MCF 10A (cell line): Measurements from ENCODE around the gene PKP4. TPM values are rescaled to one million over a fixed set of nuclear protein-coding genes. Genes with fewer than 3 reads are reported as not detected.

Experiments
- BruUV-seq: library from RNA; stranded (reverse); fragments of 400-500 nt; replicated peaks from 2 replicates; lab custom pipeline; 2021; lab: Mats Ljungman, UMichigan
- CTCF ChIA-PET: fragments of 300-600 bp; sonication (Branson Sonifier 250); formaldehyde crosslinking; extraction: SDS; loops from one replicate; lab custom pipeline; 2021; ENCODE audit warnings: antibody characterized with exemption, inconsistent platforms; lab: Yijun Ruan, JAX
- POLR2A ChIA-PET: fragments of 300-600, 350-650 bp; sonication (Branson Sonifier 250); formaldehyde crosslinking; extraction: SDS; loops from one replicate; lab custom pipeline; 2020; ENCODE audit warnings: antibody characterized with exemption, inconsistent platforms; lab: Yijun Ruan, JAX
- DNase-seq: peaks from one replicate; pipeline ENCODE4 v3.0.0-alpha.2; 2018; ENCODE audit not compliant: unreplicated experiment
- H3K27ac Mint-ChIP-seq: one replicate; pipeline ENCODE4 v1.8.0; 2022; ENCODE audit warnings: mild to moderate bottlenecking, low read depth, mixed read lengths; ENCODE audit not compliant: unreplicated experiment
- H3K27me3 Mint-ChIP-seq: one replicate; pipeline ENCODE4 v1.8.0; 2022; ENCODE audit warnings: mixed read lengths; ENCODE audit not compliant: insufficient read depth, unreplicated experiment
- H3K36me3 Mint-ChIP-seq: one replicate; pipeline ENCODE4 v1.8.0; 2022; ENCODE audit warnings: mild to moderate bottlenecking, moderate library complexity, mixed read lengths; ENCODE audit not compliant: insufficient read depth, unreplicated experiment
- H3K4me1 Mint-ChIP-seq: one replicate; pipeline ENCODE4 v1.8.0; 2022; ENCODE audit warnings: mixed read lengths; ENCODE audit not compliant: insufficient read depth, unreplicated experiment
- H3K4me3 Mint-ChIP-seq: one replicate; pipeline ENCODE4 v1.8.0; 2022; ENCODE audit warnings: mild to moderate bottlenecking, moderate library complexity, mixed read lengths; ENCODE audit not compliant: unreplicated experiment
- H3K9me3 Mint-ChIP-seq: one replicate; pipeline ENCODE4 v1.8.0; 2022; ENCODE audit warnings: mixed read lengths; ENCODE audit not compliant: unreplicated experiment
- intact Hi-C: fragments of 100-400 bp; cut with micrococcal nuclease; formaldehyde crosslinking; loops from 2 replicates; pipeline ENCODE4 v1.14.1; 2022
- total RNA-seq: library from RNA; stranded (reverse); gene quantifications from 2 replicates; pipeline ENCODE4 v1.2.3, GENCODE V29; 2022
- TF ChIP-seq, protein P1 (sequence below): fragments of 200-600 bp; IDR thresholded peaks from one replicate; pipeline ENCODE4 v1.8.0; 2022; ENCODE audit warnings: antibody characterized with exemption, mild to moderate bottlenecking; ENCODE audit not compliant: unreplicated experiment

The PKP4 gene
- total RNA-seq, 1 experiment from 2014 or later: 63.7 TPM

DNA sequence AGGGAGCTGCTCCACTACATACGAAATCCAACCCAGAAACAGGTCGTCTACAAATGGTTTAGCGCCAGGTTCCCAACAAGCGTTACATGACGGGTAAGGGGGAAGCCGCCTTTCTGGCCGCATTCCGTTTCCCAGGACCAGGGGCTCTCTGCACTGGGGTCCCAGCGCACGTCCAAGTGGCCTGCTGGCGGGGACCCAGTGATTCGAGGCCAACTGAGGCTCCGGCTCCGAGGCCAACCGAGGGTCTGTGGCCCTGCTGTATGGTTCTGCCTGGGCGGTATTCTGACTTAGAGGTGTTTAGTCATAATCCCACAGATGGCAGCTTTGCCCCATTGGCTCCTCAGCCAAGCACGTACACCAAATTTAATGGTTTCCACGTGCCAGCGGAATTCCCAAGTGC, 127.2 kb downstream of the PKP4 start:
- Mint-ChIP-seq H3K4me3 (no peak overlapping the region), H3K4me1 (peaks cover 12% of the 10 kb centered on the region)
- no TSS peak for BruUV-seq

DNA sequence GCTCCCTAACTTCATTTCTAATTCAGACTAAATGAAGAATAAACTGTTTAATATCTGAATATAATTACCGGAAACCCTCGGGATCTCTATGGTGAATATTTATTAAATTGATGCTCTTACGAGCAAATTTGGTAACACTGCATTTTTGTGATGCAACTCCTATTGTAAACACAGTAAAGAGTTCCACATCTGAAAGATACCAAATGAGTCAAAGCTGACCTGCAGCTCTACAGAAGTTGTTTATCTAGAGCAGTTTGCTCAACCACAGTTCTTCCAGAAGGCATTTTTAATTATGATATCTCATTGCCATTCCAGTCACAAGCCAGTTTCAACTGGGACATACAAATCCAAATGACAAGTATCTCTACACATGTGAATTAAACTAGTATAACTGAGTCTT, 129.7 kb downstream of the PKP4 start:
- POLR2A ChIA-PET: interaction anchor here (1.2 to 2.2 kb wide), 3 partner anchors 14 to 128 kb away, joined by 3 to 12 read pairs (median 9); no protein-coding TSS in a partner anchor
- peak; percentile 80 for DNase-seq
- BruUV-seq: no TSS peak
- CTCF ChIA-PET: interaction anchor here (0.7 to 1.2 kb wide), 4 partner anchors 11 to 167 kb away, joined by 3 to 5 read pairs (median 4); no protein-coding TSS in a partner anchor
- no peaks in the 10 kb centered on the region for H3K9me3 Mint-ChIP-seq
- intact Hi-C loops: loop anchor here (1.0 kb wide), 1 partner anchor 13 kb away; no protein-coding TSS in a partner anchor
- no peaks in the 10 kb centered on the region for H3K27me3 Mint-ChIP-seq
- no peaks in the 10 kb centered on the region for H3K36me3 Mint-ChIP-seq
- no peak overlapping the region for H3K4me3 Mint-ChIP-seq
- TF ChIP-seq, protein P1, sequence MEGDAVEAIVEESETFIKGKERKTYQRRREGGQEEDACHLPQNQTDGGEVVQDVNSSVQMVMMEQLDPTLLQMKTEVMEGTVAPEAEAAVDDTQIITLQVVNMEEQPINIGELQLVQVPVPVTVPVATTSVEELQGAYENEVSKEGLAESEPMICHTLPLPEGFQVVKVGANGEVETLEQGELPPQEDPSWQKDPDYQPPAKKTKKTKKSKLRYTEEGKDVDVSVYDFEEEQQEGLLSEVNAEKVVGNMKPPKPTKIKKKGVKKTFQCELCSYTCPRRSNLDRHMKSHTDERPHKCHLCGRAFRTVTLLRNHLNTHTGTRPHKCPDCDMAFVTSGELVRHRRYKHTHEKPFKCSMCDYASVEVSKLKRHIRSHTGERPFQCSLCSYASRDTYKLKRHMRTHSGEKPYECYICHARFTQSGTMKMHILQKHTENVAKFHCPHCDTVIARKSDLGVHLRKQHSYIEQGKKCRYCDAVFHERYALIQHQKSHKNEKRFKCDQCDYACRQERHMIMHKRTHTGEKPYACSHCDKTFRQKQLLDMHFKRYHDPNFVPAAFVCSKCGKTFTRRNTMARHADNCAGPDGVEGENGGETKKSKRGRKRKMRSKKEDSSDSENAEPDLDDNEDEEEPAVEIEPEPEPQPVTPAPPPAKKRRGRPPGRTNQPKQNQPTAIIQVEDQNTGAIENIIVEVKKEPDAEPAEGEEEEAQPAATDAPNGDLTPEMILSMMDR: no peak
- peak overlapping the region; percentile 65 for H3K27ac Mint-ChIP-seq
- H3K4me1 Mint-ChIP-seq: peaks cover 8% of the 10 kb centered on the region

More for the DNA sequence above, 127.2 kb downstream of the PKP4 start:
- Mint-ChIP-seq H3K36me3 (peaks cover 7% of the 10 kb centered on the region), H3K27ac (no peak overlapping the region), H3K27me3 (no peaks in the 10 kb centered on the region), H3K9me3 (no peaks in the 10 kb centered on the region)
- TF ChIP-seq, protein P1: no peak
- intact Hi-C loops: no loop called here
- no peak for DNase-seq
- ChIA-PET POLR2A (no interaction called here), CTCF (interaction anchor here (0.6 kb wide), 1 partner anchor 134 kb away, joined by 4 read pairs; no protein-coding TSS in a partner anchor)

DNA sequence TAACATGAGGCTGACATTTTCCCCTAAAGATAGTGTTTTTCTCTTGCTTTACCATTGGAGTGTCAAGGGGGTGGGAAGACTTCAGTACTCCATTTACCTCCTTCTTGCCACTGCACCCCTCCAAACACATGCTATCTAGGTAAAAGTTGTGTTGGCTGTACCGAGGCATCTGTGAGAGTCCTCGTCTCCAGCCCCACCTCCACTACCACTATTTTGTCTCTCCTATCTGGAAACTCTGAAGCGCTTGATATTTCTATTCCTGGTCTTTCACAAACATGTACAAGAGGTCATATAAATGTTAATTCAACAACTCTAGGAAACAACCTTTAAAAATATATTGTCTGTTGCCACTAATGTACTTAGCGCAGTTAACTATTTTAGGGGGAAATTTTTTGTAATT, 132.6 kb downstream of the PKP4 start:
- no peak for DNase-seq
- TF ChIP-seq, protein P1: no peak
- ChIA-PET POLR2A (no interaction called here), CTCF (no interaction called here)
- BruUV-seq: no TSS peak
- Mint-ChIP-seq H3K27me3 (no peaks in the 10 kb centered on the region), H3K4me3 (no peak overlapping the region), H3K4me1 (peaks cover 8% of the 10 kb centered on the region), H3K9me3 (no peaks in the 10 kb centered on the region), H3K36me3 (peaks cover 2% of the 10 kb centered on the region), H3K27ac (no peak overlapping the region)
- intact Hi-C loops: no loop called here

DNA sequence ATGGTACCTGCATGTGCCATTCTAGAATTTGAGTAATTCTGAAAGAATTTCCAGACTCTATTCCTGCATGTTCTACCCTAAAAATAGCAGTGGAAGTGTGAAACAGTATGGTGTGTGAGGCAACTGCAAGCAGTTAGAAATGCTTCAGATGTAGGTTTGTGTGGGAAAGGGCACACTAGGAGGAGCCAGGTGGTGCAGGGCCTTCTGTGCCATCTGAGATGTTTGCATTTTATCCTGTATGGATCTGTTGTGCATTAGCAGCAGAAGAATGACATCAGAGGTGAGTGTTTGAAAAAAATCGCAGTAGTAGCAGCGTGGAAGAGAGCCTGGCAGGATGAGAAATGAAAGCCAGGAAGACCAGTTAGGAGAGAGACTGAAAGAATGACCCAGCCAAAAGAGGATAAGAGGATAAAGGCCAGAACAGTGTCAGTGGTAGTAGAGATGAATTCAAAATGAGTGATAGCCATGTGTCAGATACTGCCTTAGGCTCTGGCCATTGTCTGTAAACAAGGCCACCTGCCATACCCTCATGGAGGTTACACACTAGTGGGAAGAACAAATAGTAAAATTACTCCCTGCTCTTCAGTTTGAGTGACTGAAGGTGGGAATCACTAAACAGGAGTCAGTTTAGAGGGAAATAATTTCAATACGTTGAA, 142.2 kb downstream of the PKP4 start:
- Mint-ChIP-seq H3K4me1 (peaks cover 13% of the 10 kb centered on the region), H3K9me3 (no peaks in the 10 kb centered on the region), H3K36me3 (peaks cover 13% of the 10 kb centered on the region), H3K27me3 (no peaks in the 10 kb centered on the region), H3K27ac (no peak overlapping the region), H3K4me3 (no peak overlapping the region)
- intact Hi-C loops: loop anchor here (1.0 kb wide), 1 partner anchor 13 kb away; no protein-coding TSS in a partner anchor
- CTCF ChIA-PET: interaction anchor here (0.6 to 1.6 kb wide), 3 partner anchors 20 to 776 kb away, joined by 3 to 6 read pairs (median 3); no protein-coding TSS in a partner anchor
- no TSS peak for BruUV-seq
- POLR2A ChIA-PET: interaction anchor here (0.8 to 2.2 kb wide), 3 partner anchors 11 to 46 kb away, joined by 4 to 9 read pairs (median 5); no protein-coding TSS in a partner anchor
- DNase-seq: peak; percentile 20
- TF ChIP-seq, protein P1: no peak
